ENCODE results near the gene RAP1GAP.

Gene RAP1GAP

DNA sequence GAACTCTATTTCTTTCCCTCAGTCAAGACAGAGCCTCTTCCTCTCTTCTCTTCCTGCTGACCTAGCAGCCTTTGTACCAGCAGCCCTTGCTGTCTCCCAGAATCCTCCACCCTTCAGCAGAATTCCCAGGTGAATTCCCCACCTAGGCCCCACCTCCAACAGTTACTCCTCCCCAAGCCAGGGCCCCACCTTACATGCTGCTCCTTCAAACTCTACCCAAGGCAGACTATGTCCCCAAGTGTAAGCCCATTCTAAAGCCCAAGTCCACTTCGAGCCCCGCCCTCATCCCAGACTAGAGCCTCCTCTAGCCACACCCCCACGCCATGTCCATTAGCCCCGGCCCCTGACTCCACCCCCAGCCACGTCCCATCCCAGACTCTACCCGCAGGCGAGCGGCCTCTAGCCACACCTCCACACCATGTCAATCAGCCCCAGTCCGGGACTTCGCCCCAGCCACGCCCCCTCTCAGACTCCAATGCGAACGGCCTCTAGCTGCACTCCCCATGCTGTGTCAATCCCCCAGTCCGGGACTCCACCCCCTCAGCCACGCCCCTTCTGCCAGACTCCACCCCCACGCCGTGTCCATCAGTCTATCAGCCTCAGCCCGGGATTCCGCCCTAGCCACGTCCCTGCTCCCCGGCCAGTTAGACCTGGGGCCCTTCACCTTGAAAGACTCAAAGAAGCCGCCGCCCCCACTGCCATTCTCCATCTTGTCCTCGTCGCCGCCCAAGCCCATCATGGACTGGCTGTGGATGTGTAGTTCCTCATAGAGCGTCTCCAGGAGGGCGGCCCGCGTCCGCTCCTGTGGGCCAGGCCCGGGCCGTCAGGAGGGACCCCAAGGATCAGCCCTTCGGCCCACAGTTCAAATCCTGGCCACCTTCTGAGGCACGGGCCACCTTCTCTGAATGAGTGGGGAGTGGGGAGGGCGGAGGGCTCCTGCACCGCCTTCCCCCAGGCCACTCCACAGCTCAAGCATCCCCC lies 61.3 kb downstream of the RAP1GAP start:
- peak; percentile 80 for DNase-seq

DNA sequence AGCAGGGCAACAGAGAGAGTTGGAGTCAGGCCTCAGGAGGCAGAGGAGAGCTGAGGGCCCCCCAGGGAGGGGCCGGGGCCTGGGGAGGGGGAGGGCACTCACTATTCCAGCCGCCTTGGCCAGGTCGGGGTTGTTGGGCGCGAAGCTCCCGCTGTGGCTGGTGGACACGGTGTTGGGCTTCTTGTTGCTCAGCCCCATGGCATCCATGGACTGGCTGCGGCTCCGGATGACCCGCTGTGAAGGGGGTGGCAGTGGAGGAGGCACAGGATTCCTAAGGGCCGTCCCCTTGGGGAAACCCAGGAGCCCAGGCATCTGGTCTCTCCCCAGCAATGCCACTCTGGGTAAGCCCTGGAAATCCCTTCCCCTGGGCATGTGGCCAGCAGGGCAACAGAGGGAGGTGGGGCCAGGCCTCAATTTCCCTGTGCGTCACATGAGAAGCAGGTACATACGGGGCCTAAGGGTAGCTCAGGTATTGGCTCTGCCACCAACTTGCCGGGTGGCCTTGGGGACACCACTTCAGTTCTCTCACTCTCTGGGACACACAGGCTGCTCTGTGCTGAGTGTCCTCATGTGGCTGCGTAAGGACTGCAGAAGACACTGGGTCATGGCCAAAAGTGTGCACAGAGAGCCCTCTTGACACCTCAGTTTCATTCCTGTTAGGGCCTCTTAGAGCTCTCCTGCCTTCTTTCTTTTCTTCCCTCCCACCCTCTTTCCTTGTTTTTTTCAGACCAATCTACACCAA lies 63.0 kb downstream of the RAP1GAP start:
- DNase-seq: no peak

DNA sequence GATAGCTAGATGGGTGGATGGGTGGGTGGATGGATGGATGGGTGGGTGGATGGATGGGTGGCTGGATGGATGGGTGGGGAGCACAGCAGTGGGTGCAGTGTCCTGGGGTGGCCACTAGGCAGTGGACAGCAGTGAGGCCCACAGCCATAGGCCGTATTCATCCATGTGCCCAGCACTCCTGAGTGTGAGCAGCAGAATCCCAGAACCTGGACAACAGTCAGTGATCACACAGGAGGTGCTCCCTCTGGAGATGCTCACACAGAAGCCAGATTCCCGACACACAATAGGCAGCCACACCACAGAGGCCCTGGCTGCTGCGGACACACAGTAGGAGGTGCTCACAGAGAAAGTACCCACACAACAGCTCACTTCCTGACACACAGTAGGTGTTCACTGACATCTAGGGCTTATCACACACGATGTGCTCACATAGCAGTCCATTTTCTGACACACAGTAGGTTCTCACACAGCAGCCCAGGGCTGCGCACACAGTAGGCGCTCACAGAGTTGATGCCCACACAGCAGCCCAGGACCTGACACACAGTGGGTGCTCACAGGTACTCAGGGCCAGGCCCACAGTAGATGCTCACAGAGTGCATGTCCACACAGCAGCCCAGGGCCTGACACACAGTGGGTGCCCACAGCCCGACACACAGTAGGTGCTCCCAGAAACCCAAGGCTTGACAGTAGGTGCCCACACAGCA lies 64.0 kb downstream of the RAP1GAP start:
- DNase-seq: no peak

DNA sequence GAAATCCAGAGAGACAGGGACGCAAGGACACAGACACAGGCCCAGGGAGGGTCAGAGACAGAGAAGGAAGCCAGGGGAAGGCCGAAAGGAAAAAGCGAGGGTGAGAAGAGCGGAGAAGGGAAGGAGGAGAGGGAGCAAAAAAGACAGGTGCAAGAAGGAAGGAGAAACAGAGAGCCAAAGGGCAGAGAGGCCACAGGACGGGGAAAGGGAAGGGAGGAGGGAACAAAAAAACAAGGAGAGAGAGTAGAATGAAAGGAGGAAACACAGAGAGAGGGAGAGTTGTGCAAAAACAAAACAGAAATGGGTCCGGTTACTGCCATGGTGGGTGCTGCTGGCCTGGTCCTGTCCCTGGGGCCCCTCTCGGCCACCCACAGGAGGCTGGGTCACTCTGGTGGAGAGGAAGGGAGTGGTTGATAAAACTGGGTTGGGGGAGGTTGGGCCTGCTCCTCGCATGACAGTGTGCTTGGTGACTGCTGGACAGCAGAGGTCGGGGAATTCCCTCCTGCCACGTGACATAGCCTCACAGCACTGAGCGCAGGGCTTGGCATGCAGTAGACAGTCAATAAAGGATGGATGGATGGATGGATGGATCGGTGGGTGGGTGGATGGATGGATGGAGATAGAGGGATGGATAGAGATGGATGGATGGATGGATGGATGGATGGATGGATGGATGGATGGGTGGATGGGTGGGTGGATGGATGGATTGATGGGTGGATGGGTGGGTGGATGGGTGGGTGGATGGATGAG lies 64.8 kb downstream of the RAP1GAP start:
- peak; percentile 36 for DNase-seq

DNA sequence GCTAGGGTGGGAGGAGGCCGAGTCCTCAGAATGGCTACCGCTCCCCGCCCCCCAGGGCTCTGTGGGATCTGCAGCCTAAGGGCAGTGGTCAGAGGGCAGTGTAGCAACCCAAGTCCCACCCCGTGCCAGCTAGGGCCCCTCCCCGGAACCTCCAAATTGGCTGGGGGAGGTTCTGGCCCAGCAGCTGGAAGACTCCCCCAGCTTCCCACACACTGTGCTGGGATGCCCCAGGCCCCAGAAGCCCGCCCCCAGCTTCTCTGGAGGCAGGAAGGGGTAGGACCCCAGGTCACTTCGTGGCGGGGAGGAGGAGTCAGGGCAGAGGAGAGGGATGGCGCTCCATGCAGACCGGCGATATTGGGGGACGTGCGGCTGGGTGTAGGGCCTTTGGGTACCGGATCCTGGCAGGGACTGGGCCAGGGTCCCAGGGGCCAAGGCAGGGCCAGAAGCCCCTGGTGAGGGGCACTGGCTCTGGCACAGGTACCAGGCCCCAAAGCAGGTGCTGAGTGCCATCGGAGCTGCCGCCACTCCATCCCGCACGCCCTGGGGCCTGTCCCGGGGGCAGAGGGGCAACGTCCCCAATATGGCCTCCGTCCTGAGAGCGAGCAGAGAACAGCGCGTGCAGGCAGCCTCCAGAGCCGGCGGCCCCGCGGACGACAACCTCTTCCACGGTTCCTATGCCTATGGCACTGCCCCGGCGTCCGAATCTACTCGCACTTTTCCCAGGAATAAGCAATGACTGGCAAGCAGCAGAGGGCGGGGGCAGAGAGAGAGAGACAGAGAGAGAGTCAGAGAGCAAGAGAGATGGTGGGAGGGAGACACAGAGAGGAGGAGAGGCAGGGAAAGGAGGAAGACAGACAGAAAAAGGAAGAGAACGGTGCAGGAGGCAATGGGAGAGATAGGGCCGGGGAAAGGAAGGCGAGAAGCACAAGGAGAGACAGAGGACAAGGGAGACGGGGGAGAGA lies 65.7 kb downstream of the RAP1GAP start:
- DNase-seq: no peak

DNA sequence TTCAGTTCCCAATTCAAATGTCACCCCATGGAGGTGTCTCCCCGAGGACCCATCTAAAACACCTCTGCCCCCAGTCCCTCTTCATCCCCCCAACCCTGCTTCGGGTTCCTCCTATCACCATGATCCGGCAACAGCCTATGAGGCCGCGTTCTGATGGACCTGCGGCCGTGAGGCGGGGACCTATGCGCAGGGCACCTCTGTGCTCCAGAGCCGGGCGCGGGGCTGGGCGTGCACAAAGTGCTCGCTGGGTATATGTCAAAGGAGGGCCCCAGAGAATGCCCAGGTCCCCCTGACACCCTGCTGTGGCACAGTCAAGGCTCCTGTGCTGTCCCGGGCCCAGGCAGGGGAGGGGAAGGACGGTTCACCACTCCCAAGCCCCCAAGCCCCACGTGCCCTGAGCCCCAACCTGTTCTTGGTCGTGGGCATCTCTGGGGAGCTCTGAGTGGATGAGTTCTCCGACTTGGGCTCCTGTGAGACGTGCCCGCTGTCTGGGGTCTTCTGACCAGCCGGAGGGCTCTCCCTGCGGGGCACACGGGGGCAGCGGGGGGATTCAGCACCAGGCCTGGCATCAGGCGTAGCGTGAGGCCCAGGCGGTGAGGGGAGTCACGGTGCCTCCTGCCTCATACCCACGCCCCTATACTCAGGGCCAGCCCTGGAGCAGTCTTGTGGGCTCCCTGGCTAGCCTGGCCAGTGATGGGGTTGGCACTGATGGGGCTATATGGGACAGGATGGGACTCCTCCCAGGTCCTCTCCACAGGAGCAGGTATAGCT lies 67.7 kb downstream of the RAP1GAP start:
- no peak for DNase-seq

DNA sequence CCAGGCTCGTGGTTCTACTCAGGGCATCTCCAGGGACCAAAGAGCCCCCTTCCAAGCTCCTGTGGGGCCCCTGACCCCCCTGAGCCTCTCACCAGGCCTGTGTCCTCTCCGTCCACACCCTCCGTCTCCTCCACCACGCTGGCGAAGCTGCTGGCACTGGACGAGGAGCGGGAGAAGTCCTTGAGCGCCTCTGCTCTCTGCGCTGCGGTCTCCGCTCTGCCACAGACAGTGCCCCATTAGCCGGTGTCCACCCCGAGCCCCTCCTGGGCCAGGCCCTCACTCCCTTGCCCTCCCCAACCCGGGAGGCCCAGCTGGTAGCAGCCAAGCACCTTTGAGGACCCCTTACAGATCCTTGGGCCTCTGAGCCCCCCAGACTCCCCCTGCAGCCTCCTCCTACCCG lies 69.8 kb downstream of the RAP1GAP start:
- no peak for DNase-seq

DNA sequence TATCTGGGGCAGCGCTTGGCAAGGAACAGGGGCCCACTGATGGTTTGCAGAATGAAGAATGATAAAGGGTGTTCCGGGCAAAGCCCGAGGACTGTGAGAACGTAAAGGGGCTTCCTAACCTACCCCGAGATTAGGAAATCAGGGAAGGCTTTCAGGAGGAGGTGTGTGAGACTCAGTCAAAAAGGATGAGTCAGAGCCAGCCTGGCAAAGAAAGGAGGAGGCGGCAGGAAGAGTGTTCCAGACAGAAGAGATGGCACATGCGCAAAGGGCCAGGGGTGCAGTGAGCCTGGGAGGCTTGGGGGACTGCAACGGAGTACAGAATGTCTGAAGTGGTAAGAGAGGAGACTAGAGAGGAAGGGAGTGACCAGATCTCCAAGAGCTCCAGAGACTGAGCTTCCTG lies 70.3 kb downstream of the RAP1GAP start:
- DNase-seq: no peak

DNA sequence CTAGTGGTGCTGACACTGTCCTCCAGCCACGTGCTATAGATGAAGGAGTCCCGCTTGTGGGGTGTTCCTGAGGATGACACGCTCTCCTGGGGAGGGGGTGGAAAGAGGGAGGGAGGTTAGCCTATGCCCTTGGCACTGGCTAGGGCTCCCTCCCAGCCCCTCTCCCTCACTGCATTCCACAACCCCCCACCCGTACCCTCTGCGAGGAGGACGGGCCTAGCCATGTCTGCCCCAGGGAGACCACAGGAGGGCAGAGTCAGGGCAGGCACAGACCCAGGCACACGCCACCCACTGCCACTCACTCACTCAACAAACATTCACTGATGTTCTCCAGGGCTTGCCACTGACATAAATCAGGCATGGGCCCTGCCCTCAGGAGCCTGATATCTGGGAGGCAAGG lies 70.7 kb downstream of the RAP1GAP start:
- no peak for DNase-seq

DNA sequence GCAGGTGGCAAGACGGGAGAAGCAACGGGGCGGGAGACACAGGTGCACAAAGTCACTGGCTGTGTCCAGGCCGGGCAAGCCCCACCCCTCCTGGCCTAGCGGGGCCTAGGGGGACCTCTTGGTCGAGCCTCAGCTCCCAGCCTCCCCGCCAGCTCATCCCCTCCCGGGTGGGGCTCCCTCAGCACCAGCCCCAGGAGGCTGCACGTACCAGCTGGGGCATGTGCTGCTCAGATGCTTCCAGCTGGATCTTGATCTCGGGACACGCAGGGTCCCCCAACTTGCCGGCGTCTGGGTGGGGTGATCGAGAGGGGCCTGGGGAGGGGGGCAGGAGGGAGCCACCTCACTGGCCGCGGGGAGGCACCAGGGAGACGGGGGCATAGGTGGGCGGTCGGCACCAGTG lies 71.4 kb downstream of the RAP1GAP start:
- DNase-seq: no peak

DNA sequence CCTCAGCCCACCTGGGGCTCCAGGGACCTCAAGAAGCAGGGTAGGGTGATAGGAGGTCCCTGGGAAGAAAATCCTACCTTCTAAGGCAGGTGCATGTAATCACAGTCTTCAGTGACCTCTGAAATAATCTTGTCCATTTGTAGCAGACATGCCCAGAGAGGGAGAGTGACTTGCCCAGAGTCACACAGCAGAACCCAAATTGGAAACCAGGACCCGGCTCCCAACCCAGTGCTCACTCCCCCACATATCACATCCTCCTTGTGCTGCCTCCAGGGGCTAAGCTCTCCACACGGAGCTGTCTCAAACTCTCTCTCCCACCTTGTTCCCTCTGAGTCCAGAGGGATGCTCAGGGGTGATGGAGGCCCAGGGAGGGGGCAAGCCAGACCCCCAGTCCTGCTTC lies 72.5 kb downstream of the RAP1GAP start:
- DNase-seq: no peak

DNA sequence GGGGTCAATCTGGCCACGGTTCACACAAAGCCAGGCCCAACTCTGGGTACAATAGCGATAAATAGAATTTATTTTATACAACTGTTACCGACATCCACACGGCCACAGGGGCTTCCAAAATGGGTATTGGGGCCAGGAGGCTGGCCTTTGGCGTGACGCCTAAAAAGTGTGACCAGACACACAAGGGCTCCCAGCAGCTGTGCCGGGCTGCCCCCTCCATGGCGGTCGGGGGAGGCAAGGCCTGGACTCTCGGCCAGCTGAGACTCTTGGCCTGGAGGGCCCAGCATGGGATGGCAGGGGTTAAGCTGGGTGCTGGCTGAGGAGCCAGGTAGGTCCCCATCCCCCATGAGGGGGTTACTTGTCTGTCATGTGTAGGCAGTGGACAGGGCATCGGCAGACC lies 73.0 kb downstream of the RAP1GAP start:
- DNase-seq: no peak

DNA sequence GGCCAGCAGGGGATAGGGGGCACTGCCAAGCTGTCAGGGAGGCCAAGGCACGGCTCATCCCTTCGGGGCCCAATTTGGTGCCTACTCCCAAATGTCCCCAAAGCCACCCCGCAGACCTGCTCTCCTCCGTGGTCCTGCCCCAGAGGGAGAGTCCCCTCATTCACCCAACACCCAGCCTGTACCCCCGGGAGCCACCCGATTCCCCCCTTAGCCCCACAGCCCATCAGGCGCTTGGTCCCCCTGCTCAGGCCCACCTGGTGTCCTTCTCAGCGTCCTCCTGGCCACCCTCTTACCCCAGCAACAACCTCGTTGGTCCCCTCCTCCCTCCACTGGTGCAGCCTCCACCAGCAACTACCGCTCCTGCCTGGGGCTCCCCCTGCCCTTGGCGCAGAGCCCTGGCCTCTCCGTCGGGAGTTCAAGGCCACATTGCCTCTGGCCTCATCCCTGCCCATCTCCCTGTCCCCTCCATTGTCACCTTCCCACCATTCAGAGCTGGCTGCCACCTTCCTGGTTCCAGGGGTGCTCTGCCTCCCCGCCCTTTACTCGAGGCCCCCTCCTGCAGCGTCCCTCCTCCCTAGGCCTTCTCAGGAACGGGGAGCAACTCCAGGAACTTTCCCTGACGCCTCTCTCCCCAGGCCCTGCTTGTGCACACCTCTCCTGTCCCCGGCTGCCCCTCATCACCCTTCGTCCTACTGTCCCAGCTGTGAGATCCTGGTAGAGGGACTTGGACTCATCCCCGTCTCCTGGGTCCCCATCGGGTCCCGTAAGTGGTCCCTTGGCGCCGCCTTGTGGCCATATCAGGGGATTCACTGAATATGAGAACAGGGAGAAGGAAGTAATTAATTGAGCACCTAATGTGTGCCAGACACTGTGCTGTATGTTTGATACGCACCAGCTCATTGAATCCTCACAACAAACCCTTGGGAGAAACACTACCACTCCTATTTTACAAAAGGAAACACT lies 73.9 kb downstream of the RAP1GAP start:
- DNase-seq: peak; percentile 68

DNA sequence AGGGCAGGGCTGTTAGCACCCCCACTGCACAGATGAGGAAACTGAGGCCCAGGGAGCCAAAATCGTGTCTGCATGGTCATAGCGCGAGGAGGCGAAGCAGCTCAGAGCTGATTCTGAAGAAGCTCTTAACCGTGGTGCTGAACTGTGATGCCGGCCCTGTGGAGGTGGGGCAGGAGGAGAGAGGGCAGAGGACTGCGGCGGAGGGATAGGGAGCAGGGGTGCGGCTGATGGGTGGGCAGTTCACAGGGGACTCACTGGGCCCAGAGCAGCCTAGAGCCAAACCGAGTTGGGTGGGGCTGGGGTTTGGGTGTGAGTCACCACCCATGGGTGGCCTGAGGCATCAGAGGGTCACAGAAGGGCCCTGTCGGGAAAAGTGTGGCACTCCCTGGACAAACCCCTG lies 74.7 kb downstream of the RAP1GAP start:
- DNase-seq: peak; percentile 48

DNA sequence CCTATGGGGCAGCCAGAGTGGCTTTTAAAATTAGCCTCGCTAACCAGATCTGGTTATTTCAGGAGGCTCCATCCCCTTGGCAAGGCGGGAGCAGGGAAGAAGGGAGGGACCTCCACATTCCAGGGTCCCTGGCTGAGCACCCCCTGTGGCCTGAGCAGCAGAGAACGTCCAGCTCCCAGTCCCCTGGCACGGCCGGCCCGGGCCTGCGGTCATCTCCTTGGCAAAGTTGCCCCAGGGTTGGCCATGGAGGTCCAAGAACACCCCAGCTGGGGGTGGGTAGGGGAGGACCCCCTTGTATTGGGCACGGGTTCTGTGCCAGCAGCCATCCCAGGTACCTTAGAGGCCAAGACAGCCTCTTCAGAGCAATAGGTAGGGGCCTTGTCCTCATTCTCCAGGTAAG lies 75.9 kb downstream of the RAP1GAP start:
- DNase-seq: no peak

DNA sequence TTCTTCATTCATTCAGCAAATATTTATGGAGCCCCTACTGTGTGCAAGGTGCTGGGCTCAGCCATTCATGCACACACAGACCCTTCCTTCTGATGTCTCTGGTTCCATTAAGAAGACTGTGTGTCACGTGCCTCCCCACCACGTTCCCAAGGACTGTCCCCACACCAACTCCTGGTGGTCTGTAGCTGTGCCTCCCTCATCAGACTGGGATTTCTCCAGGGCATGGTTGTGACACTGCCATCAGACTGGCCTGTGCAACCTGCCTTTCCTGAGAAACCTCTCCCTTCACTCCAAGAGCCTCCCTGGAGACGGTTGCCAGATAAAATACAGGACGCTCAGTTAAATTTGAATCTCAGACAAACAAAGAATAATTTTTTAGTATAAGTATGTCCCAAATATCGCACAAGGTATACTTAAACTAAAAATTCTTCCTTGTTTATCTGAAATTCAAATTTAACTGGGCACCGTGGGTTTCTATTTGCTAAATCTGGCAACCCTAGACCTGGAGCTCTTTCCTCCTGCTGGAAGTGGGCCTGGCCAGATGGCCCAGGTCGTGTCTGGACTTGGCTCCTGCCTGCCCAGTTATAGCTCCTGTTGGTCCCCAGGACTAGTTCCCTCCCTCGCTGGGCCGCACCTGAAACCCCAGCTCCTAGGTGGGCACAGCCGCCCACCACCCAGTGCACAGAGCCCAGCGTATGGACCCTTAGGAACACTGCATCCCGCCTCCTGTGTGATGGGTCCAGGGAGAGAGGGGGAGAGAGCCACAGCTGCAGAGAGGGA lies 76.9 kb downstream of the RAP1GAP start:
- no peak for DNase-seq

DNA sequence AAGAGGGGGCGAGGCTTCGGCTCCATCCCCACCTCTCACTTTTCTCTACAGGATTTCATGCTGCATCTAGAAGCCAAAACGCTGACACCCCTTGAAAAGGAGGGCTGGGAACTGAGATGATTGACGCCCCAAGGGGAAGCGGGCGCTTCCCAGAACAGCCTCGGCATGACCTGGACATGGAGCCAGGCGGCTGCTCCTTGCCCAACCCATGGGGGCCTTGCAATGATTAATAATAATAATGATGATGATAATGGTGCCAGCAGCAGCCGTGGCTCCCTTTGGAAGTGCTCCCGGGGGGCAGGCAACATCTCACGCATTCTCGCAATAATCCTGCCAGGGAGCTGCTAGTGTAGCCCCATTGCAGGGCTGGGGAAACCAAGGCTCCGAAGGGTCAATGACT lies 78.2 kb downstream of the RAP1GAP start:
- DNase-seq: no peak

DNA sequence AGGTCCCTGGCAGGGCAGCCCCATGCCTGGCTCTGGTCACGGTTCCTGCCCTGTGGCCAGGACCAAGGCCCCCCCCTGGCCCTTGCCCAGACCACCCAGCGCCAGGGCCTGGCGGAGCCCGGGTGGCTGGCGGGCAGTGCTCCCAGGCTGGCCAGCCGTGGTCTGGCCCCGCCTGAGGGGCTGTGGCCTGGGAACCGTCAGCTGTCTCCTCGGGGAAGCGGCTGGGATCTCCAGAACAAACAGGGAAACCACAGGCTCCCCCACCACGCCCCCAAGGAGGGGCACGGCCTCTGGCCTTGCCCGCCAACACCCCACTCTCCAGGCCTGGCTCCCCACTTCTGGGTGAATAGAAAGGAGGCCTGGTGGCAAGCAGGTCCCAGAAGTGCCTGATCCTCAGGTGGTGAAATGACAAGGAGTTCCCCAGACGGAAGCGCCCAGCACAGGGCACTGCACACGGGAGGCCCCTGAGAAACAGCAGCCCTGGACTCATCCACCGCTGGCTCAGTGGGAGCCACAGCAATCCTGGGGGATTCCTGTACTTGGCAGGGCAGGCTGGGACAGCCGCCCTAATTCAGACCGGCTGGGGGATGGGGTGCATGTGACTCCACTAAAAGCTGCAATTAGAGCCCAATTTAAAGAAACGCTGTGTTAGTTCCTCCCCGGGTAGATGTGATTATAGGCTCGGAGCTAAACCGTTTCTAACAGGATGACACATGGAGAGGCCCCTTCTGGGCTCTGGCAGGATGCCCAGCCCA lies 78.9 kb downstream of the RAP1GAP start:
- DNase-seq: no peak
